ENCODE measurements around the gene DHRS7B.
"Not testable (repeated sequence)": the region's sequence is repeated elsewhere in the genome, so short reads cannot be mapped to it uniquely, and the experiment has no call there.

The DHRS7B gene

GRCh38 chr17:21201874-21202273 lies 75.1 kb downstream of the DHRS7B start:
- no peak for DNase-seq (ENCODE audit: low read depth, low spot score)
- H3K27ac ChIP-seq, result no peak overlapping the region

GRCh38 chr17:21202512-21202911 lies 75.7 kb downstream of the DHRS7B start:
- H3K27ac ChIP-seq, result no peak overlapping the region
- DNase-seq (ENCODE audit: low read depth, low spot score), result no peak

- no peak for DNase-seq (ENCODE audit: low read depth, low spot score)
- no peak overlapping the region for H3K27ac ChIP-seq
Observed at GRCh38 chr17:21204935-21205334, 78.2 kb downstream of the DHRS7B start.

- H3K27ac ChIP-seq, result no peak overlapping the region
- DNase-seq (ENCODE audit: low read depth, low spot score), result no peak
Observed at GRCh38 chr17:21208352-21208751, 81.6 kb downstream of the DHRS7B start.

GRCh38 chr17:21209511-21210175 lies 82.9 kb downstream of the DHRS7B start:
- no peak for DNase-seq (ENCODE audit: low read depth, low spot score)
- H3K27ac ChIP-seq, result no peak overlapping the region

- no peak overlapping the region for H3K27ac ChIP-seq
Observed at GRCh38 chr17:21210411-21211076, 83.8 kb downstream of the DHRS7B start.

GRCh38 chr17:21211825-21212479 lies 85.2 kb downstream of the DHRS7B start:
- no peak for DNase-seq (ENCODE audit: low read depth, low spot score)
- peak overlapping the region; percentile 26 for H3K27ac ChIP-seq

More at GRCh38 chr17:21210411-21211076, 83.8 kb downstream of the DHRS7B start:
- DNase-seq (ENCODE audit: low read depth, low spot score), result no peak

GRCh38 chr17:21212826-21213637 lies 86.3 kb downstream of the DHRS7B start:
- H3K27ac ChIP-seq, result peak overlapping the region; percentile 83
- DNase-seq (ENCODE audit: low read depth, low spot score), result no peak

- no peak for DNase-seq (ENCODE audit: low read depth, low spot score)
- H3K27ac ChIP-seq, result peak overlapping the region; percentile 83
Observed at GRCh38 chr17:21213638-21214014, 86.9 kb downstream of the DHRS7B start.

- peak within 1 kb of the TSS; percentile 83 for H3K27ac ChIP-seq
- DNase-seq (ENCODE audit: low read depth, low spot score), result peak; percentile 79
Observed at GRCh38 chr17:21214015-21214776, 87.4 kb downstream of the DHRS7B start, which contains the start of gene TMEM11. TSS of gene TMEM11 (minus strand) at chr17:21214161. CDS start at chr17:21214152, 9 bp downstream.

- H3K27ac ChIP-seq, result peak overlapping the region; percentile 83
- DNase-seq (ENCODE audit: low read depth, low spot score), result no peak
Observed at GRCh38 chr17:21214777-21215541, 88.2 kb downstream of the DHRS7B start.

GRCh38 chr17:21215935-21216334 lies 89.2 kb downstream of the DHRS7B start:
- no peak for DNase-seq (ENCODE audit: low read depth, low spot score)
- peak overlapping the region; percentile 83 for H3K27ac ChIP-seq

- H3K27ac ChIP-seq, result no peak overlapping the region
Observed at GRCh38 chr17:21217346-21217745, 90.6 kb downstream of the DHRS7B start.

GRCh38 chr17:21218101-21218500 lies 91.3 kb downstream of the DHRS7B start:
- DNase-seq (ENCODE audit: low read depth, low spot score), result no peak
- H3K27ac ChIP-seq, result no peak overlapping the region

More at GRCh38 chr17:21217346-21217745, 90.6 kb downstream of the DHRS7B start:
- no peak for DNase-seq (ENCODE audit: low read depth, low spot score)

GRCh38 chr17:21218831-21219380 lies 92.1 kb downstream of the DHRS7B start:
- H3K27ac ChIP-seq, result no peak overlapping the region
- no peak for DNase-seq (ENCODE audit: low read depth, low spot score)

- DNase-seq (ENCODE audit: low read depth, low spot score), result no peak
- no peak overlapping the region for H3K27ac ChIP-seq
Observed at GRCh38 chr17:21223086-21223485, 96.3 kb downstream of the DHRS7B start.

GRCh38 chr17:21227277-21227676 lies 100.5 kb downstream of the DHRS7B start:
- not testable (repeated sequence) for DNase-seq (ENCODE audit: low read depth, low spot score); H3K27ac ChIP-seq

GRCh38 chr17:21228111-21228510 lies 101.3 kb downstream of the DHRS7B start:
- no peak overlapping the region for H3K27ac ChIP-seq
- no peak for DNase-seq (ENCODE audit: low read depth, low spot score)

GRCh38 chr17:21228845-21229244 lies 102.1 kb downstream of the DHRS7B start:
- no peak for DNase-seq (ENCODE audit: low read depth, low spot score)
- no peak overlapping the region for H3K27ac ChIP-seq
